ENCODE results near the gene ACSS3.
"Not testable (repeated sequence)": the region's sequence is repeated elsewhere in the genome, so short reads cannot be mapped to it uniquely, and the experiment has no call there.

Gene ACSS3

DNA sequence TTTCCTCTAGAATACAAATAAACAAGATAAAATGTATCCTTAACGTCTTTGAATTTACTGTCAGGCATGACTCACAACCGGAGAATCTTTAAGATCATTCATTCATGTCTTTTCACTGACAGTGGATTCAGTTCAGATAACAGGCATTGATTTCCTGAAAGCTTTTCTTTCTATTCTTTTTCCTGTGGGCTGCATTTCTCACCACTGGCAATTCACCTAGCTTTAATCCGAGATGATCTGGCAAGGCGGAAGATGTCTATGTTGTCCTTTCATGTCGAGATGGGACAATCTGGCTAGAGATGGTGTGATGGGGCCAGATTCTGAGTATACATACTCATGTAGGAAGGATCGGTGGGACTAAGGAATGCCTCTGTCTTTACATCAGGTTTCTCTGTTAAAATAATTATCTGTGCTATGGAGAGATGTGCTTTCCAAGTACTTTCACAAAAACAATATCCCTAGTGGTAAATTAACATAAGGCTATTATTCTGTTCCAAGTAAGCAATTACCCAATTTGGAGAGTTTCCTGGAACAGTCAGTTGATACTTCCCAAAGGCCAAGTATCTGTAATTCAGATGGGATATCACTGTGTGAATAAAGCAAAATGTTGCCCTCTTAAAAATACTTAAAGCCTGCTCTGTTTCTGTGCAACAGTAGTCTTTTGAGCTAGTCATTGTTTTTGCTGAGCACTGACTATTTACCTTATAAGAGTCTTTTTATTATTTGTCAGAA is 17.8 kb downstream of the ACSS3 start:
- DNase-seq, result no peak

DNA sequence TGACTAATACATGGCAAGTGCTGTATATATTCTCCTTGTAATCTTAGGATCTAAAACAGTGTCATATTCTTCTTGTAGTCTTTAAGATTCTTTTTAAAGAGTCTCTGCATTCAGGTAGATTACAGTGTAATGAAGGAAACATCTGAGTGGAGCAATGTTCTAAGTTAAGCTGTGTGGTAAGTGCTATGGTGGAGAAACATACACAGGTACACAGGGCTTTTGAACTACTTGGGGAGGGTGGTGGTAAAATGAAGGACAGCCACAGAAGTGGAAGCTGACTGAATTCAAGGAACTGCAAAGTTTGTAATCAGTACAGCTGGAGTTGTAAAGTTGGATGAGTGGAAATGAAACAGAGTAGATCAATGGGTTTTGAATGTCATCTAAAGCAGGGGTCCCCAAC is 27.8 kb downstream of the ACSS3 start:
- no peak for DNase-seq

DNA sequence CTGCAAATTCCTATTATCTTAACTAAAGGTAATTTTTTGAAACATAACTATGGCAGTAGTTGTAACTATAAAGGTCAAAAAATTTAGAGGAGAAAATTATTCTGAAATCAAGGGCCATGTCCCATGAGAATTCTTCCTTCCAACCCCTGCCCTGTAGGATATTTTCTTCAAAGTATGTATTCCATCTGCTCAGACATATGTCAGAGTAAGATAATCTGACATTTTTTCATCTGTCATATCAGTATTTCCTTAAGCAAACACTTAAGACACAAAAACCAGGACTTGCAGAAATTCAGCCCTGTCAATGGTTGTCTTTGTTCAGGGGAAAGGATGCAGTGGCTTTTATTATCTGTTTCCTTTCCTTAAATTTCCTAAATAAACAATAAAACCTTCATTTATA is 36.3 kb downstream of the ACSS3 start:
- no peak for DNase-seq

DNA sequence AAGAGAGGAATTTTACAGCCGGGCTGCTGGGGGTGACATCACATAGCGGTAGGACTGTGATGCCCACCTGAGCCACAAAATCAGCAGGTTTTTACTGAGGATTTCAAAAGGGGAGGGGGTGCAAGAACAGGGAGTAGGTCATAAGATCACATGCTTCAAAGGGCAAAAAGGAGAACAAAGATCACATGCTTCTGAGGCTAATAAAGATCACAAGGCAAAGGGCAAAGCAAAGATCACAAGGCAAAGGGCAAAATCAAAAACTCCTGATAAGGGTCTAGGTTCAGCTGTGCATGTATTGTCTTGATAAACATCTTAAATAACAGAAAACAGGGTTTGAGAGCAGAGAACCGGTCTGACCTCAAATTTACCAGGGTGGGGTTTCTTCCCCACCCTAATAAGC is 41.2 kb downstream of the ACSS3 start:
- DNase-seq, result not testable (repeated sequence)

DNA sequence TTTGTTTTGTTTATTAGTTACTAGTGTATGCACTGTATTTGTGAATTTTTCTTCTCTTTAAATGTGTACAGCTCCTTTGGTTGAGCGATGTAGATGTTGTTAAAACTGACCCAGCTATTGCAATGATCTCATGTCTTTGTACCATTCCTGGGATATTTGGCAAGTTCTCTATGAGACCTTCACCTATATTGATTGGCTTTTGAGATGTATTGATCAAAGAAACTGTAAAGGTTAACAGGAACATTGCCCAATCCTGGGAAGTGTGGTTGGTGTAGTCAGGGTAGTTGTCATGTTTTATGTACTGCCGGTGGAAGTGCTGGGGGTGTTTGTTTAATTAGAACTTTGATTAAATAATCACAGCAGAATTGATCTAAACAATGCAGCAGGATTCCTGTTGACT is 43.1 kb downstream of the ACSS3 start:
- no peak for DNase-seq

DNA sequence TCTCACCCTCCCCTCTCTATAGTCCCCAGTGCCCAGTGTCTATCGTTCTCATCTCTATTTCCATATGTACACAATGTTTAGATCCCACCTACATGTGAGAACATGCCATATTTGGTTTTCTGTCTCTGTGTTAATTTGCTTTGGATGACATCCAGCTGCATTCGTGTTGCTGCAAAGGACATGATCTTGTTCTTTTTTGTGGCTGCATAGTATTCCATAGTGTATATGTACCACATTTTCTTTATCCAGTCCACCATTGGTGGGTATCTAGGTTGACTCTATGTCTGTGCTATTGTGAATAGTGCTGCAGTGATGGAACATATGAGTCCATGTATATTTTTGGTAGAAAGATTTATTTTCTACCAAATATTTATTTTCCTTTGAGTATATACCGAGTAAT is 45.7 kb downstream of the ACSS3 start:
- no peak for DNase-seq

DNA sequence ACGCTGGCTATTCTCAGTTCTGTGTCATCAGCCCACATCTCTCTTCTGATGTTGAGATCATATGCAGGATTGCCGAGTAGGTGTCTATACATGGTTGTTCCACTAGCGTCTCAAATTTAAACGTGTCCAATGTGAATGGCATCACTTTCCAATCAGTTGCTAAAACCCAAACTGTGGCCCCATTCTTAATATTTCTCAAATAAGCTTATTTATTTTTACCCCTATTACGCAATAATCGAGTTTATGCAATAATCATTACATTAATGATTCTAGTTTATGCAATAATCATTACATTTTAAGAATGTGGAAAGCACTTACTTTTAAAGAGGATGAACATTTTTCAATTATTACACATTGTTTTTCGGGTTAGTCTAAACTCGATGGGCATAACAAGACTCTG is 47.8 kb downstream of the ACSS3 start:
- no peak for DNase-seq

DNA sequence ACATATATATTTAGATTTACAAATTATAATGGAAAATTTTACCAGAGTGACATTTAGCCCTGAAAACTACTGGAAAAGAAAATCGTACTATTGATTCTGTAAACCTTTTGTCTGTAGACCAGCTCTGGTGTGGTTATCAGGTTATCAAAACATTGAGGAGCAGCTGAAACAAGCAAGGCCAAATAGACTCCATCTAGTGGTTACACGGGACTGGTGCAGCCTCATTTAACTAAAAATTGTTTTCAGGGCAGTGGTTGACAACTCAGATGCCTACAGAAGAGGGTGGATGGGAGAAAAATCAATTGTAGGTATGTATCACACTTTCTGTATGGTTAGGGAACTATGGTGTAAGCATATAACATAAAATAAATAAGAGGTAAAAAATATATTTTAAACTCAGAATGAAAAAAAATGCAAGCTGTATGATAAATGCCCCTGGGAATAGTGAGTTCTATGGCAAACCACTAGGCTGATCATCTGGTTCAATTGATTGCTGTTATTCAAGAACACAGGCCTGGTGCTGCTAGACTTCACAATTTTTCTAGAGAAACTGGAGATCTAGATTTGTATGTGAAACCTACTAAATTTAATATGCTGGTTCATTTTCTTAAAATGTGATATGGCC is 51.2 kb downstream of the ACSS3 start:
- no peak for DNase-seq

DNA sequence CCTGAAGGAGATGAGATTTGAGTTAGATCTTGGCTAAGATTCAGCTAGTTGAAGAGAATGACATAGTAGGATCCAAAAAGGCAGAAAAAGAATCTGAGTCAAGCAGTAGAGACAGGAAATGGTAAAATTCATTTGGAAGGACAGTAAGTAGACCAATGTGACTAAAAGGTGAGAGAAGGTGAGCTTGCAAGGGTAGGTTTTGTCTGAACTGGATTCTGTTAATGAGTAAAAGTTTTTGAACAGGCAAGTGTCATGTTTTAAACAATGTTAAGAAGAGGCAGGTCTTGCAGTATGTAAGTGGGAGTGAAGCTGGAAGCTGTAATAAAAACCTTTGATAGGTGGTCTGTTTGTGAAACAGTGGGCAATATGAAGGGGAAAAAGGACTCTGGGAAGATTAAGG is 58.6 kb downstream of the ACSS3 start:
- no peak for DNase-seq

DNA sequence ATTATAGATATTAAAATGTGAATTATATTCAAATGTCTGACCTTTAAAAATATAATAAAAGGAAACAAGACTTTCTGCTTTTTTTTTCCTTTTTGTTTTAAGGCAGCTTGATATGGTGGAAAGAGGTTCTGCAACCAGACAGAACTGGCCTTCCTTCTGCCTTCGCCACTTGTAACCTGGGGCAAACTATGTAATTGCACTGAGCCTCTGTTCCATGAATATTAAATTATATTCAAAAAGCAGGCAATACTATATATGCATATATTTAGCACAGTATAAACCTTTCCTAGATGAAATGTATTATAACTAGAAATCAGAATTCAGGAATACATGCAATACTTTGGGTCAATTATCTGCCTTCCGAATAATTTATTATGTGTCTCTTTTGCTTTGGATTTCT is 59.9 kb downstream of the ACSS3 start:
- no peak for DNase-seq

DNA sequence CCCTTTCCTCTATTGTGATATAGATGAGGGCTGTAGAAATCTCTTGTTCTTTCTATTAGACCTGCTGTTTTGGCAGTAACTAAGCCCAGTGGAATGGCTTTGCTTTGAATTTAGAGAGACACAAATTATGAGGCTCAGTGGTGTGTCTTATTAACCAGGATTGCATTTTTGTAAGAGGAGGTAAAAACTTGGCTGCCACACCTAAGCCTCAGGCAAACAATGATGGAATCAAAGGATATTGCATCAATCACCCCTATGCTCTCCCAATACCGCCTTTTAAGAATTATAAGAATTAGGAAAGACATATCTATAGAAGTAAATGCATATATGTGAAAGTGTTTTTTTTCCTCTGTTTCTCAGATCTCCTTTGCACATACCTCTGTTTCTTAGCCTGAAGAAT is 63.3 kb downstream of the ACSS3 start:
- no peak for DNase-seq

DNA sequence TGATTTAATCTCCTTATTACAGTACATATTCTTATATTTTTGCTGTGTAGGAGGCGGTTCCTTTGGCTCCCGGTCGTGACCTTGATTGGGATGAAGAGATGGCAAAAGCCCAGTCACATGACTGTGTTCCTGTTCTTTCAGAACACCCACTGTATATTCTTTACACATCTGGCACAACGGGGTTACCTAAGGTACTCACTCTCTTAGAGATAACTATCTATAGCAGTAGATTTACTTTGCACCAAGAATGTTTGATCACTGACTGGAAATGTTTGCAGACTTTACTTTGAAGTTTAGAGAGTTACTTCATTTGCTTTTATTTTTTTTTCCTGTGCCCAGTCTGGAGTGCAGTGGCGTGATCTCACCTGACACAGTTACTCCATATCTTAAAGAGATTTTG is 65.2 kb downstream of the ACSS3 start:
- no peak for DNase-seq

DNA sequence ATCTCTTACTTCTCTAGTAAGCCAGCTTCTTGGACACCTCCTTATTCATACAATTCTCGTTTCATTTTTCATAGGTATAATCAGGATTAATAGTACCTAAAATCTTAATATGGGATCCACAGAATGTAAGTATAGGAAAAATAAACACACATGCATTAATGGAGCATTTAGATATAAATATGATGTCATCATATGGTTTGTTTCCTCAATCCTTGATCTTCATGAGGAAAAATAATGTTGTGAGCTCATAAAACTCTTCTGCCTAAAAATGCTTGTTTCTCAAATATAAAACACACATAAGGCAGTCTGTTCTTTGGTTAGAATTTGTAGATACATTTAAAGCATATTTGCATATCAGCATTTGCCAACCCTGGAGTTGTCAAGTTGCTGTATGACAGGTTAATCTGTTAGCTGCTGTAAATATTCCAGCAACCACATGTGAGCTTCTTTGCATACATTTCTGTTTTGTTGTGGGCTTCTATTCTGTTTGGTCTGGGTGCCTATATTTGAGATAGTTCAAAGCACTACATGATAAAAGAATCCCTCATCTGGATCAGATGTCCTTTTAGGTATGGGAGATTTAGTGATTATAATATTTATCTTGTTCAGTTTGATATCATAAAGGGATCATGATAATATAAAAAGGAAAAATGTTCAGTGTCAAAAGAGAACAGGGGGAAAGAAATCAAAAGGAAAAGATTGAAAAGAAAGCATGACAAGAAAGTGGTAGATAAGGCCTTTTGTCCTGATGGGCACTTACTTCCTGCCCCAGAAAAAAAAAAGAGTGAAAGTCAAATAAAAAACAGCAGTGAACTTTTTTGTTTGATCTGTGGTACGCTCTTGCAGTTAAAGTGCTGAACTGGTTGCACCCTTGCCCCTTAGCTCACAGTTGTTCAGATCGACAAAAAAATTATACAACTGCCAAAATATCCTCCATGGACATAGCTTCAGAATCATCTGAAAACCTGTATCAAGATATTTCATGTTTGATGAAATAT is 68.6 kb downstream of the ACSS3 start:
- DNase-seq, result no peak

DNA sequence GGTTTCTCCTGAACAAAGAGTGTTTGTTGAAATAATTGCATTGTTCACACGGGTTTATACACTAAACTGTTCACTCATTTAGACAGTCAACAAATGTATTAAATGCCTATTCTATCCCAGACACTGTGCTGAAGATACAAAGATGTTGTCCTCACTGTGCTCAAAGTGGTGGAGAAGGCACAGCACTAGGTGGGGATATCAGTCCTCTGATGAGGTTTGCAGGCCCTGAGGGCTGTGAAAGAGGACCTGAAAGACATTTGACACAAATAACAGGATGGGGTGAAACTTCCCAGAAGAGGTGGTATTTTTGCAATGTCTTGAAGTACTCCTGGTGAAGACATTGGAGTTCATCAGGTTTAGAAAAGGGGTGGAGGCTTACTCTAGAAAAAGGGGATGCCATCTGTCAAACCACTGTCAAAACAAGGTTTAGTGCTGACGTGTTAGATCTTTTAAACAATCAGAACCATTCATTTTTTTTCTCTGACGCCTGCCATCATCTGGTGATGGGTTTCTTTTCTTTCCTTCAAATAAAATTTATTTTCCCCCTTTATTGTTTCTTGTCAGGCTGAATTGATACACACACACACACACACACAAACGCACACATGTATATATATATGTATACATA is 69.5 kb downstream of the ACSS3 start:
- DNase-seq, result no peak

DNA sequence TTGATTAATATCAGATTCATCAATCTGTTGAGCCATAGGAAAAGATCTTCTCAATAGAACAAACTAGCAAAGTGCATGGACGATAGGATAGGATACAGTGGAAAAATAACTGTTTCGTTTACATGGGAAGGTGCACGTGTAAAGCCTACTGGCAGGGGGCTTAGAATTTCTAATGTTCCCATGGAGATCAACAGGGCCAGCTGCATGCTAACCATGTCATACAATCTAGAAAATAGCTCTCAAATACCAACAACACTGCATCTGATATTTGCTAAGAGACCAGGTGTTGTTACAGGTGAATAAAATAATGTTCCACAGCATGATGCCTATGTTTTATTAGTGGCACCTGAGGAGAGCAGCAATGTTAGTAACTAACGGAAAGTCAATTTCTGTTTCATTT is 72.5 kb downstream of the ACSS3 start:
- no peak for DNase-seq

DNA sequence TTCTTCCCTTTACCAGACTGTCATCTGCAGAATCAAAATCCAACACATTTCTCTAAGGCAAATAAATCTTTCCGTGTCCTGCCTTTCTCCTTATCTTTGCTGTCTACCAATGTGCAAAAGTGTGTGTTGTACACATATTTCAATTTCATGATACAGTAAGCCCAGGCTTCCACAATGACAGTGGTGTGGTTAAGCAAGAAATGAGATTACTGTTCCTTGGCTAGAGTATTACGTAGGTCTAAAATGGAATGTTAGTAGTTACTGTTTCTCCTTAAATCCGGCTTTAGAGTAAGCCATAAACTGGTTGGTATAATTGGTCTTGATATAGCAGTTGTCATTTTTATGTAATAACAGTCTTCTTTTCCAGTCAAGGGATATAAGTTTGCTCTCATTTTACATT is 82.0 kb downstream of the ACSS3 start:
- DNase-seq, result no peak

DNA sequence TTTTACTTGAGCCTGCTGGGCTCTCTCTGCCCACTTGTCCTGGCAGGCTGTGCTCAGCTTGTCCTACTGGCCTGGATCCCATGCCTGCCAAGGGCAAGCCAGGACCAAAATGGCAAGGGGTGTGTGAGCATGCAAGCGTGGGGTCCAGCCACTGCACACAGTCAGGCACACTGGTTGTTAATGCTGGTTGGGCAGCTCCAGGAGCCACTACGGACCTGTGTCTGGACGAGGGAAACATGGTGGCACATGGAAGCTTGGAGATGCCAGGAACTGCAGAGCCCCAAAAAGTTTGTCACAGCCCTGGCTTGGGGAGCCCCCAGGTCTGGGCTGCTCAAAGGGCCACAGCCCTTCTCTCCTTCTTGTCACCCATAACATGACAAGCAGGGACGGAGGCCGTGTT is 83.8 kb downstream of the ACSS3 start:
- no peak for DNase-seq

DNA sequence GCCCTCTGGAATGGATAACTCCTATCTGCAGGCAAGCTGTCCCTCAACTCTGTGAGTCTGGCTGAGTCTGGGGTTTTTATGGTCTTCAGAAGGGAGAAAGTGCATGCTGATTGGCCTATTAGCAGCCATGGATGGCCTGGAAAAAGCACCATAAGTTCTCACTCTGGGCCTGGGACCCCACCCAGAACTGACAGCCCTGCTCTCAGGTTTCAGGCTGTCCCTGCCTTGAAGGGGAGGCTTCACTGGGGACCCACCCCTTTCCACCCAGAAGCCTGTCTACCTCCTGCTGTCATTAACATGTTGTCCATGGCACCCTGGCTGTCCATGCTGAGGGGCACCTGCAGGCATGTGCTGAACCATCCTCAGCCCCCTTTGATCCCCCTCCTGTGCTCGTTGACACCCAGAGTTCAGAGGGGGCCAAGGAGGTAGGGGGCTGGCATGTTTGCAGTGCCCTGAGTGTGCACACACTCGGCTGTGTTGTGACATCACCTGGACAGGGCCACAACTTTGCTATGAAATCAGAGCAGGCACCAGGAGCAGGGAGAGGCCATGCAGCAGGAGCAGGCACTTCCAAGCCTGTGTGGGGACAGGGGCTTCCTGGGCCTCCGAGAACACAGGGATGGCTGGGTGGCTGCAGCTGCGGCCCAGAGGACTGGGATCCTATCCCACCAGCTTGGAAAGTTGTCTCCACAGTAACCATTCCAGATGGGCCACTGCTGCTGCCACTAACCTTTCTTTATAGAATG is 84.7 kb downstream of the ACSS3 start:
- DNase-seq, result no peak

DNA sequence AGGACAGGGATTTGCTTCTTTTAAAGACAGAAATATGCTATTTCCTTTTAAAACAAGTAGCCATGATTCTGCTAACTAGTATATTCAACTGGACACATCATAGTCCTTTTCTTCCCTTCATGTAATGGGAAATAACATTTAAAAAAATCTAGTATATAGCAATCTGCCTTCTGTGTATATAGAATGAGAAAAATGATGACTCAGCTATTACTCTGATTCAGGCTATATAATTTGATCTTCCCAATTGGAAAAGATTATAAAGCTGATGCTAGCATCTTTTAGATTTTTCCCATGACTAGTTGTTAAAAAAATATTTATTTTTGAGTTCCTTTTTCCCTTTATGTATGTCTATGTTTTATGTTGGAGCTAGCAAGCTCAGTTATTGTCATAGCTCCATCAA is 86.9 kb downstream of the ACSS3 start:
- no peak for DNase-seq

DNA sequence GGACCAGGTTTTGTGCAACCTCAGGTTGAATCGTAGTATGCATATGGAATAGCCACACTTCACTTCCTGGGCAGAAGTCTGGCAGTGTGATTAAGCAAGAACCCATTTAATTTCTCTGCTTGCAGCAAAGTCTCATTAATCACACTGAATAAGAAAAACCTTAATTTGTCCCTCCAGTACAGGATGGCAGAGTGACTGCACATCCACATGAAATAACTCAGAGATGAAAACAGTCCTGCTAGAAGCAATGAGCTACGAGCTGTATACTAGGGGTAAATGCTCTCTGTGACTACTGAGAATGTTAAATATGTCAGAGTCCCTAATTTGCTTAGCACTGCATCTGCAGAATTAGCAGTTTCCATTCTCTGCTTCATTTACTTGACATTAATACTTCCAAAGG is 88.9 kb downstream of the ACSS3 start:
- DNase-seq, result no peak

DNA sequence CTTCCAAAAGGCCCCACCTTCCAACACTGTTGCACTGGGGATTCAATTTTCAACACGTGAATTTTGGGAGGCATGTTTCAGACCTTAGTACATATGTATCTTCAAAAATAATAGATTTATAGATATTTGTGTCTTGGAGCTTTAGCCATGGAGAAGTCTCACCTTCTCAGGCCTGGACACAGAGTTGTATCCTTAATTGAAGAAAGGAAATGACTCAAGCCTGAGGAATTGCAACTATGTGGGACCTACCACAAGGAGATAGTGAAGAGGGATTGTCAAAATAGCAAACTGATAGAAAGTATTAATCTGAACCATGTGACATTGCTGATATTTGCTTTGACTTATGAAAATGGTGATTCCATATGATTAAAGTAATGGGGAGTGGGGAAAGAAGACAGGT is 89.8 kb downstream of the ACSS3 start:
- DNase-seq, result no peak

DNA sequence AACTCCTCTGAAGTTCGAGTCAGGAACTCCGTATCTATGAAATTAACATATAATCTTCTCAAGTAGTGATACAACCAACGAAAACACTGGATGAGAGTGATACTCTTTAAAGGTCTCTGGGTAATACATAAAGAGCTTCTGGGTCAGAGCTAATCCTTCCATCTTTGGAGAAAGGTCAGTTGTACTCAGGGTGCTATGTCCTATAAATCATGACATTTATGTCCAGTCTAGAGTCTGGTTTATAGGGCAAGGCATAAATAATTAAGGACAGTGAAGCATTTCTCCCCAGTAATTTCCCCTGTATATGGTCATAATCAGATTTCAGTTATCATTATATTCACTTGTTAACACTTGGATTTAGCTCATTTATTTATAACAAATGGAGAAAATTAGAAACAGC is 90.6 kb downstream of the ACSS3 start:
- no peak for DNase-seq

DNA sequence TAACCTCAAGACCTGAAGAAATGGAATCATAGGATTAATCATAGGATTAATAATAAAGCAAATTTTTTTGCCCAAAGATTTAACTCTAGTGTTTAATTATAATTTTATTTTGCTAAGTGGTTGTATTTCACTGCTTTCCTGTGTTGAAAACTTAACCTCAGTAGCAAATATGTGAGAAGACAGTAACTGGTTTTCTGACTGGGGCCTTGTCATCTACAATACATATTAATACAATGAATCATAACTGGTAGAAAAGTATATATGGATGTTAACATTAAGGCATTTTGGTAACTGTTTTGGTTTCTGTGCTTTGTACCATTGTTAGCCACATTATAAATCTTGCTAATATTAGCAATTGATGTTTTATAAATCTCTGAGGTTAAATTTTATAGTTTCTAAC is 92.2 kb downstream of the ACSS3 start:
- no peak for DNase-seq
